Islet precursor cell (in vitro differentiated cells): ENCODE data around the gene OFD1.

ENCODE experiments used
- DNase-seq: peaks from one replicate; pipeline ENCODE4 v3.0.0-alpha.2; 2018

OFD1 gene, protein sequence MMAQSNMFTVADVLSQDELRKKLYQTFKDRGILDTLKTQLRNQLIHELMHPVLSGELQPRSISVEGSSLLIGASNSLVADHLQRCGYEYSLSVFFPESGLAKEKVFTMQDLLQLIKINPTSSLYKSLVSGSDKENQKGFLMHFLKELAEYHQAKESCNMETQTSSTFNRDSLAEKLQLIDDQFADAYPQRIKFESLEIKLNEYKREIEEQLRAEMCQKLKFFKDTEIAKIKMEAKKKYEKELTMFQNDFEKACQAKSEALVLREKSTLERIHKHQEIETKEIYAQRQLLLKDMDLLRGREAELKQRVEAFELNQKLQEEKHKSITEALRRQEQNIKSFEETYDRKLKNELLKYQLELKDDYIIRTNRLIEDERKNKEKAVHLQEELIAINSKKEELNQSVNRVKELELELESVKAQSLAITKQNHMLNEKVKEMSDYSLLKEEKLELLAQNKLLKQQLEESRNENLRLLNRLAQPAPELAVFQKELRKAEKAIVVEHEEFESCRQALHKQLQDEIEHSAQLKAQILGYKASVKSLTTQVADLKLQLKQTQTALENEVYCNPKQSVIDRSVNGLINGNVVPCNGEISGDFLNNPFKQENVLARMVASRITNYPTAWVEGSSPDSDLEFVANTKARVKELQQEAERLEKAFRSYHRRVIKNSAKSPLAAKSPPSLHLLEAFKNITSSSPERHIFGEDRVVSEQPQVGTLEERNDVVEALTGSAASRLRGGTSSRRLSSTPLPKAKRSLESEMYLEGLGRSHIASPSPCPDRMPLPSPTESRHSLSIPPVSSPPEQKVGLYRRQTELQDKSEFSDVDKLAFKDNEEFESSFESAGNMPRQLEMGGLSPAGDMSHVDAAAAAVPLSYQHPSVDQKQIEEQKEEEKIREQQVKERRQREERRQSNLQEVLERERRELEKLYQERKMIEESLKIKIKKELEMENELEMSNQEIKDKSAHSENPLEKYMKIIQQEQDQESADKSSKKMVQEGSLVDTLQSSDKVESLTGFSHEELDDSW

DNA sequence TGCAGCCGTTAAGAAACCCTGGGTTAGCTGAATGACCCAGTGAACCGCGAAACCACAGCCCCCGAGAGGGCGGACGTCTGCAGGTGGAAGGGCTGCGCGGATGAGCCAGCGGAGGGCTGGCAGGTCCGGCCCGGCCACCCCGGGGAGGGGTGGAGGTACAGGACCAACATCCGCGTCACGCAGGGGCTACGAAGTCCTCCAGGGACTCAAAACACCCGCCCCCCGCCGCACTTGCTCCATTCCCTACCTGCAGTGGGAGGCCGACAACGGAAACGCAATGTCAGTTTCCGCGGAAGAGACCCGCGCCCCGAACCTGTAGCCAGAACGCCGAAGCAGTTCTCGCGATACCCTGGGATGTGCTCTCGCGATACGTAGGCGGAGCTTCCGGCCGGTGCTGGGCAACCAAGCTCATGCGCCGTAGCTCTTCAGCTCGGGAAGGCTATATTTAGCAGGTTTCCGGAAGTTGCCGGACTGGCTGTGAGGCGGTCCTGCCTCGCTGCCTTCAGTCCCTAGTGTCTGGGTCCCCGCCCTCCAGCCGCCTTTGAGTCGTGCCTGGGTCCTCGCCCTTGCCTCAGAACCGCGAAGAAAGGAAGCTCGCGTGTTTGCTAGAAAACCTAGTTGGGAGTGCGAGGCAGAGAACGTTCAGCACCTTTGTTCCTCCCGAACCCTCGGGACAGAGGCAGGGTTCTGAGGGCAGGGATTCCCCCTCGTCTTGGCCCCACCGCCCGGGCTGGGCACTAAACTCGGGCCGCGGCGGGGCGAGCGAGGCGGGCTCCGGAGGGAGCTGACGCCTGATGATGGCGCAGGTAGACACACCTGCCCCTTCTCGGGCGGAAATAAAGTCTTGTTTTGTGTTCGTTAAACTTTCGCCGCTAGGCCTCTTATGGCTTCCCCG, at the start of gene OFD1, which contains the start of gene TRAPPC2:
OFD1 (plus strand) TSS at position 471 of the 895 bp plus-strand sequence; CDS start at position 795, 324 bp downstream.
TRAPPC2 (minus strand) TSS at position 343 of the 895 bp plus-strand sequence. CDS start 14,657 bp downstream, outside the sequence.
- DNase-seq: peak; percentile 96

DNA sequence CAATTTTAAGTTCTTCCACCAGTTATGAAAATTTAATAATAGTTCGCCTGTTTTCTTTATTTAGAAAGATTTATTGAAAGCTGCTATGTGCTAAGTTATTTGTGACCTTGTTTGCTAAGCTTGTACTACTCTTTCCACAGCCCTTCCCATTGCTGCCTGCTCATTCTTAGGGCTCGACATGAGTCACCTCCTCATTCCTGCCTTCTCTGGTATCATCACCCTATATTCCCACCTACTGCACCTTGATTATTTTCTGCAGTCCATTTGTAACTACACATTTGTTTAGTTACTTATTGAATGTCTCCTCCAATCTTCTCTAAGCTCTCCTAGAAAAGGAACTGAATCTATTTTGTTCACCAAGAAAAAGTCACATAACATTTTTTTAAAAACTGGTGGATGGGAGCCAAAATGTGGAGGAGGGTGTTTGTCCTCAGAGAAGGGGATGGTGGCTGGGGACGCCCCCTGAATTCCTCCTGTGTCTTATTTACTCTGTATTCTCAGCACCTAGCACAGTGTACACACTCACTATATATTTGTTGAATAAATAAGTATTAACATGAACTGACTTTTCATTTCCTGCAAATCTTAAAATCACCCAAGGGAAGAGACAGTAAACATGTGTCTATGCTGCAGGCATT, 49.3 kb upstream of the OFD1 start:
- no peak for DNase-seq

DNA sequence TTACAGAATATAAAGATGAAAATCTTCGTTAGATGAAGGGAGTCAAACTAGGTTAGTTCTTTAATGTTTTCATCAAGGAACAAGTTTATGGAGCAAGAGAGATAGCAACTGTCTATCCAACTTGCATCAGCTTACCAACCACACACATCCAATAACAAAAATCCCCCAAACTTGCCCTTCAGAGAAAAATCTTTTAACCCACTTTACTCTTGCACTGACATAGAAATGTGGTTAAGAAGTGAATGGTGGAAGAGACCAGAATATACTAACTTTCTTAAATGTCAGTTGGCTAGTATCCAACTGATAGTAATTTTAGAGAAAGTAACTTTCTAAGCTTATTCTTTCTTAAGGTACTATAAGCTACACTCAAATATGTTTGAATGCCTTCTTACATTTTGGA, 47.3 kb upstream of the OFD1 start:
- no peak for DNase-seq

DNA sequence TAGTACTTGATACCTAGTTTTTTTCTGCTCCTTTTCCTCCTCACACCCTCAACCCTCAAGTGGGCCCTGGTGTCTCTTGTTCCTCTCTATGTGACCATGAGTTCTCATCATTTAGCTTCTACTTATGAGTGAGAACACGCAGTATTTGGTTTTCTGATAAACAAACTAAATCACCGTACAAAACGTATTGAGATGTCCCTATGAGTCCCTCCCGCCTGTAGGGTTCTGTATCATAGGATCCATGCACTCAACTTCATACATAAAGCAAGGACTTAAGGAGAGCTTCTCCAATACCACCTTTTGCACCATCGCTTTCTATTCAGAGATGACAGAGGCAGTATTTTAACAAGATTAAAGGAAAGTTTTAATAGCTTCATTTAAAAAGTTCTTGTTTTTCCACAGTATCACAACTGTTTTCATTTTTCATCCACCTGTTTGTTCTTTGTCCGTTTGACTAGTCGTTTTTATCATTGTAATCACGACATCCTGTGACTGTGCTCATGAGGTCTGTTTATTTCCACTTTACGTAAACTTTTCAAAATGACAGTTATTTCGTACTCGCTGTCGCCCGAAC, 46.1 kb upstream of the OFD1 start:
- no peak for DNase-seq

DNA sequence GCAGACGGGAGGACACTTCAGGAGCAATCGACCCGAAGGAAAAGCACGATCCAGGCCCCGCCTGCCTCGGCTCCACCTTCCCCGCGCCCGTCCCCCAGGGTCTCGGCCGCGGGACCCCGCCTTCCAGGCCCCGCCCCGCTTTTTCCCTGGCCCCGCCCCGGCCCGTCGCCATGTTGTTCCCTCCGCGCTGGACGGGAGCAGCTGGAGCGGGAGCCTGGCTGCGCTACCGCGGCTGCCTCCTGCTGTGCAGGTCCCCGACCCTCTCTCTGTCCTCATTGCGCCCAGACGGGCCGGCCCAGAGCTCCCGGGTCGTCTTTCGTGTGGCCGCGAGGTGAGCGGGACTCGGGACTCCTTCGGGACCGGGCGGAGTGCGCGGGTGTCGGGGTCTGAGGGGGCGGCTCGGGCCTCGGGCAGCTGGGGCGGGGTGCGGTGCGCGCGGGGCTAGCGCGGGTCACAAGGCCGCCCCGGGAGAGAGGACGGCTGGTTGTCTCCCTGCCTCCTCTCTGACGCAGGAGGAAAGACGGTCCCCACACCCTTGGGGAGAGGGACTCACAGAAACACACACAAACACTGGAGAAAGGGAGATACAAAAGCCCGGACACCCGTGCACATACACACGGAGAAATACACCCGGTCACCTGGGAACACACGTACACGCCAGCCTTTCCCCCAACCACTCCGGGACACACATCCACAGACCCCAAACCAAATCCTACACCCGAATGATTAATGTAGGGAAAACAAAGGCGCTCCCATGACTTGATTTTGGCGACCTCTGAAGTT, 45.4 kb upstream of the OFD1 start, which contains the start of gene RAB9A:
RAB9A (plus strand) TSS at position 171 of the 783 bp plus-strand sequence. CDS start 19,619 bp downstream, outside the sequence.
- peak; percentile 90 for DNase-seq

DNA sequence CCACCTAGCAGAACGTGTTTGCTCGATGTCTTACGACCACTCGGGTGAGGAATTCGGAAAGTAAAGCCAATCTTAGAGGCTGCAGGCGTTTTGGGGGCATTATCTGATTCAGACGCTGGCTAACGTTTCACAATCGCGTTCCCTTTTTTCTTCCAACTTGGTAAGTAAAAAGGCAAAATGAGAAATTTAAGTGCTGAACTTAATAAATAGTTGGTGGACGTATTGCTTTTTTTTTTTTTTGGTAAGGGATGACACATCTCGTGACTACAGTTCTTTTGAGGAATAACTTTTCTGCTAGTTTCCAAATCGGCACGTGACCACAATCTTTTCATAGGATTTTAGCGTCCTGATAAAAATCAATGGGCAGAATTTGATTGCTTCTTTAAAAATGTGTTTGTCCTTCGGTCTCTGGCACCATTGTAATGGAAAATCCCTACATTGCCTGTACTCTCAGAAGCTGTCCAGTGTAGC, 44.8 kb upstream of the OFD1 start:
- DNase-seq: no peak

DNA sequence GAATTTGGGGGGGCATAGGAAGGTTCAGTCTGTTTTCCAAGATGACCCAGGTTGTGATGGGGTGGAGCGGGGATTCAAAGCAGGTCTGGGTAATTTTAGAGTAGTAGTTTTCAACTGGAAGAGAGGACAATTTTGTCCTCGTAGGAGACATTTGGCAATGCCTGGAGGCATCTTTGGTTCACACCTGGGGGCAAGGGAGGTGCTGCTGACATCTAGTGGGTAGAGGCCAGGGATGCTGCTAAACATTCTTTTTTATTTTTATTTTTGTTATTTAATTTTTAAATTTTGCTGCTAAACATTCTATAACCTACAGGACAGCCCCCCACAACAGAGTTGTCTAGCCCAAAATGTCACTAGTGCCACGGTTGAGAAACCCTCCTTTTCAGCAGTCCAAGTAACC, 43.7 kb upstream of the OFD1 start:
- DNase-seq: no peak

DNA sequence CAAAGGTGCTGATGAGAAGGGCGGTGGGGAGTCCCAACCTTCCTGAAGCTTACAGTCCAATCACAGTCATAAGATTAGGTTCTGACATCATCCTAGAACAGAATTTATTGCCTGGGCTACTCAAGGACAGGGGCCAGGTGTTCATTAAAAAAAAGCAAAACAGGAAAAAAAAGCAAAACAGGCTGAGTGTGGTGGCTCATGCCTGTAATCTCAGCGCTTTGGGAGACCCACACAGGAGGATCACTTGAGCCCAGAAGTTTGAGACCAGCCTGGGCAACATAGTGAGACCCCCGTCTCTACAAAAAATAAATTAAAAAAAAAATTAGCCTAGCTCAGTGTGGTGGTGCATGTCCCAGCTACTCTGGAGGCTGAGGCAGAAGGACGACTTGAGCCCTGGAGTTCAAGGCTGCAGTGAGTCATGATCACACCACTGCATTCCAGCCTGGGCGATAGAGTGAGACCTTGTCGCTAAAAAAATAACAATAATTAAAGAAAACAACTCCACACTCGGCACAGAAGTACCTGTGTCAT, 42.6 kb upstream of the OFD1 start:
- no peak for DNase-seq

DNA sequence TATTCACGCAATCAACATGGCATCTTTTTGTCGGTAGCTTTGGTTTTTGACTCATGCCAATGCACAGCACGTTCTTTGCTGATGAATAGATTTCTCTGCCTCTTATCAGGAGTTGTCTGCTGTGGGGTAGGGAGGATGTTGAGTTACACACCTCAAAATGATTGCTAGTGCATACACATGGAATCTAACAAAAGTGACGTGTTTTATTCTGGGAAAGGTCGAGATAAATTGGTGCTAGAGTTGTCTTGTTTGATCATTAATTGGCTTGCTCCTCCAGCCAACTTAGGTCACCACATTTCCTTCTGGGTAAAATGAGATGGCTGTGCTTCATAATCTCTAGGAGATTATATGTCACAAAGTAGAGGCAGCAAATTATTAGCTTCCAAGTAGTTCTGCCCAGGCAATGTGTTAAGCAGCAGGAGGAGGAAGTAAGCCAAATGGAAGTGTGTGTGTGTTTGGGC, 41.7 kb upstream of the OFD1 start:
- no peak for DNase-seq

DNA sequence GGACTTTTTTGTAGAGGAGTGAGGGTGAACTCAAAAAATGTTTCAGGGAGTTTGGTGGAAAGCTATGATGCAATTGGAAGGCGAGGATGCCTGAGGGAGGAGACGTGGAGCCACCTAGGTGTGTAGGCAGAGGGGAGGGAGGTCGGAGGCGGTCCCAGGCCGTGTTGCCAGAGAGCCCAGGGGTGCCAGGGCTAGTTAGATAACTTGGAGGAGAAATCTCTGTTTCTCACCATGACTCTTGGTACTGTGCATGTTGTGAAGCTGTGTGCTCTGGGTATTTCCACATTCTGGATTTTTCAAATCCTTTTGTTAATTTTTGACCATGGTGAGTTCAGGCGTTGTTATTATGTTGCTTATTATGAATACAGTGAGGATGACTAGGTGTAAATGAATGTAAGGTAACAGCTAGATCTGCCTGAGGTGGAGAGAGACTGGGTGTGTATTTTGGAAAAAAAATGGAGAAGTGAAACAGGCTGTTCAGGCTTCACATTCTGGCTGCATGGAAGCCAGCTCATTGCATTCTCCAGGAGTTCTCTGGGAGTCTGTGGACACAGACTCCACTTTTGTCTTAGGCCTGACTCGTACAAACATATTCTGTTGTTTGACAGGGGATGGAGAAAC, 41.1 kb upstream of the OFD1 start:
- DNase-seq: no peak

DNA sequence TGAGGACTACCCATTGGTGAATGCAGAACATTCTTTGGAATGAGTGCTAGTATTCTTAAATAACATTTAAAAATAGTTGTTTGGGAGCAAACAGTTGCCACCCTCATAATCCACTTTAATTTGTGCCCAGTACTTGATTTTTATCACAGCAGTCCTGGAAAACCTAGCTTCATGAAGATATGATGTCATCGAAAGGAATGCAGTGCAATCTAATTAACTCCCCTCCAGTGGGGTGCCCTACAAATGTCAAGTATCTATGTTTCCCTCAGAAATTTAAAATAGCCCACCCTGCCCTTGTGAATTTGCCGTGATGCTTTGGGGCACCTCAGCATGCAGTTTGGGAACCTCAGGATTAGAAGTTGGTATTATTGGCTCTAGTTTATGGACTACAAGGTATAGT, 40.2 kb upstream of the OFD1 start:
- no peak for DNase-seq

DNA sequence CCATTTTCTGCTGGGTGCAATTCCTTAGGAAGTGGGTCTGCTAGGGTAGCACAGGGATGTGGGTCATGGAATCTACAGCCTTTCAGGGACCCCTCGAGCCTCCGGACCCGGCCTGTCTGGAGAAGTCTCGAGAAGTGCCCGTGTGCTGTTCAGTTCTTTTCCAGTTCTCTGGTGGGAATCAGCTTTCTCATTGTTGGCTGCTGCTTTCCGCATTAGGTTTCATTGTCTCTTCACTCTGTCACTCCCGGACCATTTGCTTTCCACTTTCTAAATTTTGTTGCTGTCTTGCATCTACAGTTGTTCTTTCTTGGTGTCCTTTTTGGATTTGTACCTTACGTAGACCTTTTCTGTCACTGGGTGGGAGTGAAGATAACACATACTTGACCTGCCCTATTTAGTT, 39.6 kb upstream of the OFD1 start:
- DNase-seq: no peak

DNA sequence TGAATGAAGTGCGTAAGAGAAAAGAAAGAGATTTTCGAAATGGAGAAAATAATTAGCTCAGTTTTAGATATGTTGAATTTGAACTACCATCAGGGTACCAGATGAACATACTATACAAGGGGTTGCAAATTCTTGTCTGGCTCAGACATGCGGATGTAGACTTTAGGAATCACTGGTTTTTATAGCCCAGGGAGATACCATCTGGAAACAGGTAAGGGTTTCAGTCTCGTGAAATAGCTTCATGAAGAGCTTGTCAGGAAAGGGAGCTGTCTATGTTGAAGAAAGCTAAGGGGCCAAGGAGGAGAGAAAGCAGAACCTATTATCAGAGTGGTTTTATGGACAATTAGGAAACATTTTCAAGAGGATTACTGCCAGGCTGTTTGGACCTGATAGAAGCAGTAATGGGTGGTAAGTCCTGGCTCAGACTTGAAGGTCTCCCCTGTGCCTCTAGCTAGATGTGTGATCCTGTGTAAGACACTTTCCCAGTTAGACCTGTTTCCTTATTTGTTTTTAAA, 38.9 kb upstream of the OFD1 start:
- no peak for DNase-seq

DNA sequence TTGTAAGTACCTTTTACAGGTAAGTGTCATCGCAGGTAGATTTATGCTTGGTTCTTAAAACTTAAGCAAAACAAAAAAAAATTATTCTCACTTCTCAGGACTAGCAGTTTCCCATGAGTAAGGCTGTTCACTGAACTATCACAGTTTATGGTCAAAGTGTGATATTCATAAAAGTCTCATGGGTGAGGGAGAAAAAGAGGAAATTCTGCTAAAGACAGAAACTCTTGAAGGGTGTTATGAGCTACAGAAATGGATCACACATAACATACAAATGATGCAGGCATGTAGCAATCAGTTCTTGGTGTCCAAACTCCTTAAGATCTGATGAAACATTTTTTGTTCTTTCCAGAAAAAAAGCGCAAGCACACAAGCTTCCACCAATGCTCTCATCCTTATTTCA, 37.1 kb upstream of the OFD1 start:
- no peak for DNase-seq

DNA sequence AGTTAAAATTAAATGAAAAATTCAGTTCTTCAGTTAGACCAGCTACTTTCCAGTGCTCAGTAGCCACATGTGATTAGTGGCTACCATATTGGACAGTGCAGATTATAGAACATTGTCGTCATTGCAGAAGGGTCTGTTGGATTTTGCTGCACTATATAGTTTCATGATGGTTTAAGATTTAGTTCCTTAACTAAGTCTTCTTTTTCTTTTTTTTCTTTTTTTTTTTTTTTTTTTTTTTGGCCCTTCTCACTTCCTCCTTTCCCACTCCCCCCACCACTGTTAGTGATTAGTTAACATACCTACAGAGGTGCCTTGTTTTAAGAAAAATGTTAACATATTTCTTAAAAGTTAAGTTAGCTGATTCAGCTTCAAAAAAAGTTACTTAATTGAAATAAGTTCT, 36.6 kb upstream of the OFD1 start:
- no peak for DNase-seq

DNA sequence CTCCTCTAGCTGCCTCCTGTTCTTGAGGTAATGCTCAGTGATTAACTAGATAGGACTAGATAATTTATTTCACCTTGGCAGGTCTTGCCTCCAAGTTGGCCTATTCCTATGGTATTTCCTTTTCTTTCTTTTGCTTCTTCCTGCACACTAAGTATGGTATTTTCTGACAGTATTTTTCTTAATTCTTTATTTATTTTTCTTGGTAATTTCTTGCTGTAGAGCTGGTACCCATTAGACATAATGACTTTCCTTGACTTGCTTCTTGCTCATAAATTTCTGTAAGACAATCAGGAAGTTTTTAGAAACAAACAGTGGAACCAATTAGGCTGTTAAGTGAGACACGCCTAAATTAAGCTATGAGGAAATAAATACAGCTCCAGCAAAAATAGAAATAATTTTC, 36.1 kb upstream of the OFD1 start:
- no peak for DNase-seq

DNA sequence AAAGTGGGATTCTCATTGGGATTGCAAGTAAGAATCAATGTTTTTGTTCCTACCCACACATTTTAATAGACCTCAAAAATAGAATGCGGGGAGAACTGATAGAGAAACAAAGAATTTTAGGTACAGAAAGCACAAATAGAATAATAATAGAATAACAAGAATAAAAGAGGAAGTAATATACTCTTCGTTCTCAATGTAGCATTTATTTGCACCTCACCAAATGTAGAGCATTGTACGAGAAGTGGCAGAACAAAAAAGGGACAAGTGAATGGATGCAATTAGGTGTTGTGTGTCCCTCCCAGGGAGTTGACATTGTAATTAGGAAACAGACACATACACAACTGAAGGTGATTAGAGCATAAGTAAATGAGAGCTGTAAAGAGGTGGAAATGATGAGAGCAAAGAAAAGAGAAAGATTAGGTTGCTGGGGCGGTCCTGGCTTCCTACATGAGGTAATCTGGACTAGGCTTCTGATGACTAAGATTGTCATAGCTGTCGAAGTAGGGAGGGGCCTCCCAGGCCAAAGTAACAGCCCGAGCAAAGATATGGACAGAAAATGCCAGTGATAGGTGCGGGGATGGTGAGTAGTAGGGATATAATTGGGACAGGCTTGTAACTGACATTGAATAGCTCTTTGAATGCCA, 35.2 kb upstream of the OFD1 start:
- DNase-seq: no peak

DNA sequence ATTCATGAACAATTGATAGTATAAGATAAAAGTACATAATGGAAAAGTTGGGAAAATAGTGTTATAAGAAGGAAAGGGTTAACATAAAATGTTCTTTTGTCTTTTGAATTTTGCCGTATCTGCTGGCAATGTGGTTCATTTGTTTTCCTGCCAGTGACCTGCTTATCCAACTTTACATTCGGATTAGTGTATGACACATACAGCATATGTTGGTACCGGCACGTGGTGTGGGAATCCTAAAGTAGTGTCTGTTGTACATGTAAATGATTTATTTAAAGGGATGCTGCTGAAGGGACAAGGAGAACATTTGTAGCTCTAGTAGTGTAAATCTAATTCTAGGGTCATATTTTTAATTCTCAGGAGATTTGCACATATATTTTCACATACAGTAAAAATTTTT, 34.2 kb upstream of the OFD1 start:
- no peak for DNase-seq
